ENCODE measurements around the gene MGAT5B.
"Not testable (repeated sequence)": the region's sequence is repeated elsewhere in the genome, so short reads cannot be mapped to it uniquely, and the experiment has no call there.

MGAT5B gene

GRCh38 chr17:76951375-76951905 lies 83.2 kb downstream of the MGAT5B start:
- no peak for DNase-seq (ENCODE audit: low spot score)

- DNase-seq (ENCODE audit: low spot score) = no peak
Observed at GRCh38 chr17:76952402-76952801, 84.2 kb downstream of the MGAT5B start.

- DNase-seq (ENCODE audit: low spot score) = no peak
Observed at GRCh38 chr17:76953066-76953465, 84.9 kb downstream of the MGAT5B start.

GRCh38 chr17:76953946-76954345 lies 85.7 kb downstream of the MGAT5B start:
- DNase-seq (ENCODE audit: low spot score) = no peak

- no peak for DNase-seq (ENCODE audit: low spot score)
Observed at GRCh38 chr17:76955191-76955590, 87.0 kb downstream of the MGAT5B start.

GRCh38 chr17:76956846-76957540 lies 88.8 kb downstream of the MGAT5B start:
- DNase-seq (ENCODE audit: low spot score) = no peak

- peak; percentile 55 for DNase-seq (ENCODE audit: low spot score)
Observed at GRCh38 chr17:76957678-76958464, 89.7 kb downstream of the MGAT5B start.

GRCh38 chr17:76958974-76959373 lies 90.8 kb downstream of the MGAT5B start:
- DNase-seq (ENCODE audit: low spot score) = no peak

- DNase-seq (ENCODE audit: low spot score) = no peak
Observed at GRCh38 chr17:76961869-76962268, 93.7 kb downstream of the MGAT5B start.

- DNase-seq (ENCODE audit: low spot score) = no peak
Observed at GRCh38 chr17:76962858-76963257, 94.7 kb downstream of the MGAT5B start.

- DNase-seq (ENCODE audit: low spot score) = no peak
Observed at GRCh38 chr17:76966016-76966415, 97.8 kb downstream of the MGAT5B start.

GRCh38 chr17:76966486-76967181 lies 98.4 kb downstream of the MGAT5B start:
- peak; percentile 48 for DNase-seq (ENCODE audit: low spot score)

- no peak for DNase-seq (ENCODE audit: low spot score)
Observed at GRCh38 chr17:76967762-76968161, 99.6 kb downstream of the MGAT5B start.

GRCh38 chr17:76968707-76969597 lies 100.7 kb downstream of the MGAT5B start:
- DNase-seq (ENCODE audit: low spot score) = peak; percentile 93

- DNase-seq (ENCODE audit: low spot score) = peak; percentile 63
Observed at GRCh38 chr17:76969598-76970172, 101.5 kb downstream of the MGAT5B start.

- DNase-seq (ENCODE audit: low spot score) = not testable (repeated sequence)
Observed at GRCh38 chr17:76970228-76970627, 102.0 kb downstream of the MGAT5B start.

- DNase-seq (ENCODE audit: low spot score) = no peak
Observed at GRCh38 chr17:76972046-76972641, 103.9 kb downstream of the MGAT5B start.

GRCh38 chr17:76973040-76973439 lies 104.8 kb downstream of the MGAT5B start:
- DNase-seq (ENCODE audit: low spot score) = no peak

GRCh38 chr17:76974721-76975120 lies 106.5 kb downstream of the MGAT5B start:
- no peak for DNase-seq (ENCODE audit: low spot score)

GRCh38 chr17:76978050-76978449 lies 109.8 kb downstream of the MGAT5B start:
- not testable (repeated sequence) for DNase-seq (ENCODE audit: low spot score)
